K562 (cell line): Measurements from ENCODE around the gene PSMD10. TPM values are rescaled to one million over a fixed set of nuclear protein-coding genes. Genes with fewer than 3 reads are reported as not detected.

ENCODE experiments used
- ARID3B ChIP-seq: fragments of 250-450 bp; sonication (Bioruptor Pico); IDR thresholded peaks from 2 replicates; pipeline ENCODE4 v1.4.0; 2020; ENCODE audit warnings: borderline replicate concordance
- C11orf30 ChIP-seq: fragments of 450-650 bp; IDR thresholded peaks from 2 replicates; pipeline ENCODE4 v1.6.1; 2016; ENCODE audit warnings: low read depth, mild to moderate bottlenecking
- ELF1 ChIP-seq: fragments of 200-800 bp; sonication (Bioruptor generic); IDR thresholded peaks from 2 replicates; pipeline ENCODE4 v1.6.1; 2016; ENCODE audit warnings: missing genetic modification characterization, missing compliant biosample characterization
- ELF2 ChIP-seq: fragments of 250-450 bp; sonication (Bioruptor Pico); IDR thresholded peaks from 2 replicates; pipeline ENCODE4 v1.5.0; 2021; ENCODE audit warnings: mild to moderate bottlenecking
- FOXK1 ChIP-seq: sonication (generic); formaldehyde crosslinking; IDR thresholded peaks from 2 replicates; pipeline ENCODE4 v1.8.0; 2022; ENCODE audit warnings: missing genetic modification reagents, mild to moderate bottlenecking, borderline replicate concordance
- GABPB1 ChIP-seq: sonication (generic); formaldehyde crosslinking; IDR thresholded peaks from 2 replicates; pipeline ENCODE4 v1.8.0; 2022; ENCODE audit warnings: mild to moderate bottlenecking, missing genetic modification reagents
- HDGF ChIP-seq: fragments of 450-650 bp; IDR thresholded peaks from 2 replicates; pipeline ENCODE4 v1.6.1; 2016
- JUND ChIP-seq, 2 experiments: IDR thresholded peaks; 2 replicates in 1 of 2; 3 replicates in 1 of 2; pipeline ENCODE4 v1.6.1; 2011; ENCODE audit warnings: borderline replicate concordance in 2 of 2, low read depth in 2 of 2, low read length in 2 of 2, improper control_type of control experiment in 1 of 2, missing biosample characterization in 1 of 2, missing genetic modification characterization in 1 of 2, missing genetic modification reagents in 1 of 2
- KDM2B ChIP-seq: fragments of 250-450 bp; sonication (Bioruptor Pico); IDR thresholded peaks from 2 replicates; pipeline ENCODE4 v1.8.0; 2021; ENCODE audit warnings: mild to moderate bottlenecking, moderate library complexity
- MTA3 ChIP-seq: fragments of 450-650 bp; formaldehyde crosslinking; IDR thresholded peaks from 2 replicates; pipeline ENCODE4 v1.6.1; 2017; ENCODE audit warnings: mild to moderate bottlenecking, borderline replicate concordance
- RAD51 ChIP-seq: fragments of 450-650 bp; IDR thresholded peaks from 2 replicates; pipeline ENCODE4 v1.7.1; 2016; ENCODE audit warnings: low read depth, mild to moderate bottlenecking, borderline replicate concordance
- RFX5 ChIP-seq: IDR thresholded peaks from 2 replicates; pipeline ENCODE4 v1.6.1; 2011; ENCODE audit warnings: low read depth, mild to moderate bottlenecking, improper control_type of control experiment, low read length
- SUPT5H ChIP-seq: fragments of 450-650 bp; IDR thresholded peaks from 2 replicates; pipeline ENCODE4 v1.6.1; 2016
- ZBED1 ChIP-seq: IDR thresholded peaks from 2 replicates; pipeline ENCODE4 v1.6.1; 2014
- ZC3H11A ChIP-seq: IDR thresholded peaks from 2 replicates; pipeline ENCODE4 v1.6.1; 2012; ENCODE audit warnings: low read depth, low read length, improper control_type of control experiment
- ZC3H4 ChIP-seq: sonication (generic); formaldehyde crosslinking; IDR thresholded peaks from 2 replicates; pipeline ENCODE4 v1.9.0; 2021; ENCODE audit warnings: missing genetic modification reagents, borderline replicate concordance
- ZNF644 ChIP-seq: fragments of 200-800 bp; sonication (Bioruptor generic); IDR thresholded peaks from 2 replicates; pipeline ENCODE4 v1.6.1; 2016; ENCODE audit warnings: low read depth, missing genetic modification characterization, missing compliant biosample characterization
- ZNF695 ChIP-seq: fragments of 450-650 bp; formaldehyde crosslinking; IDR thresholded peaks from 2 replicates; pipeline ENCODE4 v1.4.0; 2020; ENCODE audit warnings: mild to moderate bottlenecking, moderate library complexity
- polyA plus RNA-seq, 8 experiments: library from polyadenylated mRNA; depleted of rRNA in 4 of 8; stranded (reverse) in 5 of 8; unstranded in 3 of 8; fragments of >200 nt; fragmentation: Nextera tagmentation in 2 of 8; fragmentation: Illumina TruSeq in 1 of 8; extraction: Ambion mirVana in 2 of 8; extraction: Trizol in 1 of 8; gene quantifications; 2 replicates each; pipeline versions ENCODE4 v1.2.1 to v1.2.3, GENCODE V29; 2011 to 2014; ENCODE audit warnings: inconsistent platforms in 1 of 8, missing spikeins in 1 of 8
- total RNA-seq, 7 experiments: library from RNA; depleted of rRNA in 6 of 7; stranded (reverse); fragments of >200 nt in 6 of 7; fragmentation: Illumina TruSeq in 2 of 7; extraction: Trizol in 2 of 7; gene quantifications; 2 replicates each; pipeline versions ENCODE4 v1.2.1 to v1.2.3, GENCODE V29; 2011 to 2021; ENCODE audit warnings: low replicate concordance in 1 of 7
- TF ChIP-seq, protein P1 (sequence below), 2 experiments: fragments of 450-650 bp; IDR thresholded peaks; 2 replicates each; pipeline ENCODE4 v1.6.1; 2018; ENCODE audit warnings: mild to moderate bottlenecking in 2 of 2, low read depth in 1 of 2; ENCODE audit not compliant: partially characterized antibody in 2 of 2
- TF ChIP-seq, protein P2 (sequence below), 2 experiments: IDR thresholded peaks in 1 of 2; conservative IDR thresholded peaks in 1 of 2; 2 replicates each; pipeline ENCODE4 v1.6.1; 2016; ENCODE audit warnings: low read depth in 2 of 2, mild to moderate bottlenecking in 1 of 2, missing compliant biosample characterization in 1 of 2, missing genetic modification characterization in 1 of 2, moderate library complexity in 1 of 2

The PSMD10 gene
- total and polyA plus RNA-seq, 9 of the 15 experiments (the other 6 are each of a cell fraction or from before 2014, with no cell fraction given): 47.8 to 163 (median 70.4) TPM

GRCh38 chrX:108091264-108091877 lies at the start of gene PSMD10, which contains the start of gene ATG4A (continued):
- TF ChIP-seq ZC3H11A (no peak), ZC3H4 (no peak), JUND (IDR thresholded peaks at IDR 0.05; ENCODE audit: borderline replicate concordance, low read depth, low read length) (no peak; the same call in 1 of the 2 replicates), JUND (tag; IDR thresholded peaks at IDR 0.05; ENCODE audit: borderline replicate concordance, low read depth, low read length) (no peak; the same call in 2 of the 3 replicates), ZNF644 (tag) (peak; percentile 16; the same call in 1 of the 2 replicates), RAD51 (no peak), ZNF695 (CRISPR knock-in tag) (no peak), MTA3 (peak; percentile 39; the same call in 1 of the 2 replicates), HDGF (no peak), C11orf30 (peak; percentile 81), GABPB1 (CRISPR knock-in tag) (peak; percentile 68; the same call in 1 of the 2 replicates), ARID3B (CRISPR knock-in tag) (no peak), RFX5 (no peak), FOXK1 (CRISPR knock-in tag) (no peak), KDM2B (CRISPR knock-in tag) (no peak), ELF1 (peak; percentile 91), SUPT5H (peak; percentile 77), ZBED1 (peak; percentile 62; the same call in 1 of the 2 replicates), ELF2 (CRISPR knock-in tag) (peak; percentile 73; the same call in 1 of the 2 replicates)
- TF ChIP-seq, protein P1, sequence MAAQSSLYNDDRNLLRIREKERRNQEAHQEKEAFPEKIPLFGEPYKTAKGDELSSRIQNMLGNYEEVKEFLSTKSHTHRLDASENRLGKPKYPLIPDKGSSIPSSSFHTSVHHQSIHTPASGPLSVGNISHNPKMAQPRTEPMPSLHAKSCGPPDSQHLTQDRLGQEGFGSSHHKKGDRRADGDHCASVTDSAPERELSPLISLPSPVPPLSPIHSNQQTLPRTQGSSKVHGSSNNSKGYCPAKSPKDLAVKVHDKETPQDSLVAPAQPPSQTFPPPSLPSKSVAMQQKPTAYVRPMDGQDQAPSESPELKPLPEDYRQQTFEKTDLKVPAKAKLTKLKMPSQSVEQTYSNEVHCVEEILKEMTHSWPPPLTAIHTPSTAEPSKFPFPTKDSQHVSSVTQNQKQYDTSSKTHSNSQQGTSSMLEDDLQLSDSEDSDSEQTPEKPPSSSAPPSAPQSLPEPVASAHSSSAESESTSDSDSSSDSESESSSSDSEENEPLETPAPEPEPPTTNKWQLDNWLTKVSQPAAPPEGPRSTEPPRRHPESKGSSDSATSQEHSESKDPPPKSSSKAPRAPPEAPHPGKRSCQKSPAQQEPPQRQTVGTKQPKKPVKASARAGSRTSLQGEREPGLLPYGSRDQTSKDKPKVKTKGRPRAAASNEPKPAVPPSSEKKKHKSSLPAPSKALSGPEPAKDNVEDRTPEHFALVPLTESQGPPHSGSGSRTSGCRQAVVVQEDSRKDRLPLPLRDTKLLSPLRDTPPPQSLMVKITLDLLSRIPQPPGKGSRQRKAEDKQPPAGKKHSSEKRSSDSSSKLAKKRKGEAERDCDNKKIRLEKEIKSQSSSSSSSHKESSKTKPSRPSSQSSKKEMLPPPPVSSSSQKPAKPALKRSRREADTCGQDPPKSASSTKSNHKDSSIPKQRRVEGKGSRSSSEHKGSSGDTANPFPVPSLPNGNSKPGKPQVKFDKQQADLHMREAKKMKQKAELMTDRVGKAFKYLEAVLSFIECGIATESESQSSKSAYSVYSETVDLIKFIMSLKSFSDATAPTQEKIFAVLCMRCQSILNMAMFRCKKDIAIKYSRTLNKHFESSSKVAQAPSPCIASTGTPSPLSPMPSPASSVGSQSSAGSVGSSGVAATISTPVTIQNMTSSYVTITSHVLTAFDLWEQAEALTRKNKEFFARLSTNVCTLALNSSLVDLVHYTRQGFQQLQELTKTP (IDR thresholded peaks at IDR 0.05; ENCODE audit: low read depth in 1 of 2, partially characterized antibody in 2 of 2): peak in 1 of 2 experiments; percentile 94
- TF ChIP-seq, protein P2, sequence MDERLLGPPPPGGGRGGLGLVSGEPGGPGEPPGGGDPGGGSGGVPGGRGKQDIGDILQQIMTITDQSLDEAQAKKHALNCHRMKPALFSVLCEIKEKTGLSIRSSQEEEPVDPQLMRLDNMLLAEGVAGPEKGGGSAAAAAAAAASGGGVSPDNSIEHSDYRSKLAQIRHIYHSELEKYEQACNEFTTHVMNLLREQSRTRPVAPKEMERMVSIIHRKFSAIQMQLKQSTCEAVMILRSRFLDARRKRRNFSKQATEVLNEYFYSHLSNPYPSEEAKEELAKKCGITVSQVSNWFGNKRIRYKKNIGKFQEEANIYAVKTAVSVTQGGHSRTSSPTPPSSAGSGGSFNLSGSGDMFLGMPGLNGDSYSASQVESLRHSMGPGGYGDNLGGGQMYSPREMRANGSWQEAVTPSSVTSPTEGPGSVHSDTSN (CRISPR knock-in tag; IDR thresholded peaks at IDR 0.05; ENCODE audit: low read depth): no peak
- TF ChIP-seq, protein P2 (tag; conservative IDR thresholded peaks at IDR 0.05; ENCODE audit: low read depth): peak; percentile 70
